Keratinocyte (primary cell): Measurements from ENCODE around the gene MOAP1.

Experiments used
- EZH2 ChIP-seq: IDR thresholded peaks from one replicate; pipeline ENCODE4 v1.6.1; 2012; ENCODE audit warnings: inconsistent platforms, mild to moderate bottlenecking, low read length, moderate library complexity
- TF ChIP-seq, protein P1 (sequence below), 3 experiments: IDR thresholded peaks in 1 of 3; conservative IDR thresholded peaks in 1 of 3; optimal IDR thresholded peaks in 1 of 3; 2 replicates in 2 of 3; 3 replicates in 1 of 3; pipeline versions ENCODE3 to v1.5.1; 2011; ENCODE audit warnings: low read length in 3 of 3, mild to moderate bottlenecking in 3 of 3, moderate library complexity in 2 of 3, control low read depth in 1 of 3, inconsistent platforms in 1 of 3; ENCODE audit not compliant: insufficient read depth in 2 of 3; ENCODE audit errors: extremely low read depth in 1 of 3

- TF ChIP-seq, protein P1, sequence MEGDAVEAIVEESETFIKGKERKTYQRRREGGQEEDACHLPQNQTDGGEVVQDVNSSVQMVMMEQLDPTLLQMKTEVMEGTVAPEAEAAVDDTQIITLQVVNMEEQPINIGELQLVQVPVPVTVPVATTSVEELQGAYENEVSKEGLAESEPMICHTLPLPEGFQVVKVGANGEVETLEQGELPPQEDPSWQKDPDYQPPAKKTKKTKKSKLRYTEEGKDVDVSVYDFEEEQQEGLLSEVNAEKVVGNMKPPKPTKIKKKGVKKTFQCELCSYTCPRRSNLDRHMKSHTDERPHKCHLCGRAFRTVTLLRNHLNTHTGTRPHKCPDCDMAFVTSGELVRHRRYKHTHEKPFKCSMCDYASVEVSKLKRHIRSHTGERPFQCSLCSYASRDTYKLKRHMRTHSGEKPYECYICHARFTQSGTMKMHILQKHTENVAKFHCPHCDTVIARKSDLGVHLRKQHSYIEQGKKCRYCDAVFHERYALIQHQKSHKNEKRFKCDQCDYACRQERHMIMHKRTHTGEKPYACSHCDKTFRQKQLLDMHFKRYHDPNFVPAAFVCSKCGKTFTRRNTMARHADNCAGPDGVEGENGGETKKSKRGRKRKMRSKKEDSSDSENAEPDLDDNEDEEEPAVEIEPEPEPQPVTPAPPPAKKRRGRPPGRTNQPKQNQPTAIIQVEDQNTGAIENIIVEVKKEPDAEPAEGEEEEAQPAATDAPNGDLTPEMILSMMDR (optimal IDR thresholded peaks at IDR 0.05 in 1 of 3, IDR thresholded peaks at IDR 0.05 in 1 of 3, conservative IDR thresholded peaks at IDR 0.05 in 1 of 3; ENCODE audit: extremely low read depth in 1 of 3, insufficient read depth in 2 of 3, low read length in 3 of 3): no peak
- no peak for TF ChIP-seq EZH2
Measured at GRCh38 chr14:93186956-93187355, 2.3 kb upstream of the MOAP1 start.
